Prostate gland (tissue), 2 donors: ENCODE measurements around the gene ZNF784.

Source experiments
- POLR2A ChIP-seq: fragments of 450-650 bp; IDR thresholded peaks from one replicate; pipeline ENCODE4 v1.6.1; 2016; ENCODE audit warnings: antibody characterized with exemption, mild to moderate bottlenecking
- TF ChIP-seq, protein P1 (sequence below), 4 experiments: fragments of 200-600 bp in 2 of 4; fragments of 450-650 bp in 2 of 4; sonication (generic) in 2 of 4; IDR thresholded peaks; 1 replicate in 3 of 4; 2 replicates in 1 of 4; pipeline ENCODE4 v1.5.1; 2016 to 2019; ENCODE audit warnings: antibody characterized with exemption in 4 of 4, mild to moderate bottlenecking in 2 of 4, moderate library complexity in 2 of 4

DNA sequence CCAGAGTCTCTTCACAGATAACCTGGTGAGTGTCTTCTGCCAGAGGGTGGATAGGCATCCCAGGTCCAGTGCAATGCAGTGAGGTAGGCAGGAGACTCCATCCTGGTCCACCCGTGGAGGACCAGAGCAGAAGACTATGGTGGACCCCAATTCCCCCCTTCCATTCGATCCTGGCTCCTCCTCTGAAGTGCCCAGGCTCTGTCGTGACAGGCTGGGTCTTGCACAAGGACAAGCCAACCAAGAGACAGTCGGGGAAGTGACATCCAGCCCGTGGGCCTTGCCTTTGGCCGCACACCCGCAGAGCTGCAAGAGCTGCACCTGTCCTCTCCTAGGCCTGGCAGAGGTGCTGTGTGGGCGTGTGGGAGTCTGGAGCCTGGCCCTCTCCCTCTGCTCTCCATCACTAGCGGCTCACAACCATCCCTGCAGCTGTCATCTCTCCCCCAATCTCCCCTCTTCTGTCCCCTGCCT, 3.1 kb downstream of the ZNF784 start:
- TF ChIP-seq, protein P1, sequence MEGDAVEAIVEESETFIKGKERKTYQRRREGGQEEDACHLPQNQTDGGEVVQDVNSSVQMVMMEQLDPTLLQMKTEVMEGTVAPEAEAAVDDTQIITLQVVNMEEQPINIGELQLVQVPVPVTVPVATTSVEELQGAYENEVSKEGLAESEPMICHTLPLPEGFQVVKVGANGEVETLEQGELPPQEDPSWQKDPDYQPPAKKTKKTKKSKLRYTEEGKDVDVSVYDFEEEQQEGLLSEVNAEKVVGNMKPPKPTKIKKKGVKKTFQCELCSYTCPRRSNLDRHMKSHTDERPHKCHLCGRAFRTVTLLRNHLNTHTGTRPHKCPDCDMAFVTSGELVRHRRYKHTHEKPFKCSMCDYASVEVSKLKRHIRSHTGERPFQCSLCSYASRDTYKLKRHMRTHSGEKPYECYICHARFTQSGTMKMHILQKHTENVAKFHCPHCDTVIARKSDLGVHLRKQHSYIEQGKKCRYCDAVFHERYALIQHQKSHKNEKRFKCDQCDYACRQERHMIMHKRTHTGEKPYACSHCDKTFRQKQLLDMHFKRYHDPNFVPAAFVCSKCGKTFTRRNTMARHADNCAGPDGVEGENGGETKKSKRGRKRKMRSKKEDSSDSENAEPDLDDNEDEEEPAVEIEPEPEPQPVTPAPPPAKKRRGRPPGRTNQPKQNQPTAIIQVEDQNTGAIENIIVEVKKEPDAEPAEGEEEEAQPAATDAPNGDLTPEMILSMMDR (IDR thresholded peaks at IDR 0.05), result no peak
- TF ChIP-seq POLR2A, result no peak
